SK-N-MC (cell line): ENCODE data around the gene PEAK1.

Source experiments
- EZH2 ChIP-seq: fragments of 200-600 bp; sonication (generic); IDR thresholded peaks from one replicate; pipeline ENCODE4 v1.6.1; 2017; ENCODE audit warnings: antibody characterized with exemption
- POLR2AphosphoS5 ChIP-seq: IDR thresholded peaks from 2 replicates; pipeline ENCODE4 v1.6.1; 2012; ENCODE audit warnings: mild to moderate bottlenecking, low read depth, low read length, borderline replicate concordance

GRCh38 chr15:77130315-77130930, 289.5 kb downstream of the PEAK1 start:
- TF ChIP-seq POLR2AphosphoS5 (no peak), EZH2 (no peak)
